HepG2 (cell line): ENCODE results near the gene SLC22A14.

Source experiments
- CHD2 ChIP-seq: IDR thresholded peaks from 2 replicates; pipeline ENCODE4 v1.6.1; 2011; ENCODE audit warnings: low read depth, low read length, improper control_type of control experiment
- RFX5 ChIP-seq: IDR thresholded peaks from 2 replicates; pipeline ENCODE4 v1.6.1; 2011; ENCODE audit warnings: low read depth, low read length, improper control_type of control experiment
- SUZ12 ChIP-seq: fragments of 150-350 bp; IDR thresholded peaks from 2 replicates; pipeline ENCODE4 v1.6.1; 2014; ENCODE audit warnings: low read depth, low read length
- TBX2 ChIP-seq: sonication (generic); formaldehyde crosslinking; IDR thresholded peaks from 2 replicates; pipeline ENCODE4 v1.5.0; 2020; ENCODE audit warnings: missing genetic modification reagents, mild to moderate bottlenecking, borderline replicate concordance
- YY1 ChIP-seq: IDR thresholded peaks from 2 replicates; pipeline ENCODE4 v1.6.1; 2011; ENCODE audit warnings: low read length, low read depth, moderate library complexity, mild to moderate bottlenecking; ENCODE audit not compliant: insufficient read depth, insufficient replicate concordance
- ZNF878 ChIP-seq: sonication (generic); formaldehyde crosslinking; IDR thresholded peaks from 2 replicates; pipeline ENCODE4 v1.8.1; 2023; ENCODE audit warnings: mild to moderate bottlenecking, missing genetic modification reagents, moderate library complexity
- TF ChIP-seq, protein P1 (sequence below): sonication (generic); formaldehyde crosslinking; IDR thresholded peaks from 2 replicates; pipeline ENCODE4 v1.9.0; 2021; ENCODE audit warnings: missing genetic modification reagents, borderline replicate concordance

DNA sequence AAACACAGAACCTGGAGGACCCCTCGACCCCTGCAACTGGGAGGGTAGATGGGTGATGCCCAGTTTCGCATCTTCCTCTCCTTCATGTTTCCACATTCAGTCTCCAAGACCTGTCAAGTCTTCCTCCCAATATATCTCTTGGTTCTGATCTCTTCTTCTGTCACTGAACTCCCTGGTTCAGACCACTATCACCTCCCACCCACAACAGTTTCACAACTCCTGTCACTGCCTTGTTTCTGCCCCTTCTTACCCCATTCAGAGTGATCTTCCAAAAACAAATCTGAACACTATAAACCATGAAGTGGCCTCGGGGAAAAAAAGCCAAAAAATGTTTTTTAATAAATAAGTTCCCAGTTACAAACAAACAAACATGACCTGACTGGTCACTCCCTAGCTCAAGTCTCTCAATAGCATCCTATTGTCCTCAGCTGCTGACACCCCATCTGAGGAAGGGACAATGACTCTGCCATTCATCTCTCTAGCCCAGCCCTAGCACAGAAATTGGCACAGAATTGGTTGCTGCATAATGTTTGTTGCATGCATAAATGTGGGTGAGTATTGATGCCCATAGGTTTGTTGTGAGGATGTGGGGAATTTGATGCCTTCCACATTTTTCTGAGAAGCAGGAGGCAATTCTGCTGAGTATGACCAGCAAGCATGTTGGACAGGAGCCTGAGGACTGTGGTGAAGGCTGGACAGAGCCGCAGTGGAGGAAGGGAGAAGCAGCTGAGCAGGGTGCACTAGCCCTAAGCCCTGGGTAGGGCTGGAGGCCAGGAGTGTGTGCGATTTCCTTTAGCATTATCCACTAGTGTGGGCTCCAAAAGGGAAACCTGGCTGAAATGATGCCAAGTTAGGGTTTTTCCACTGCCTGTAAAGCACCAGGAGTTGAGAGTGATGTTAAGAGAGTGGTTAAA is 52.3 kb downstream of the SLC22A14 start:
- TF ChIP-seq RFX5 (no peak), YY1 (no peak), SUZ12 (no peak), TBX2 (CRISPR knock-in tag) (no peak), CHD2 (no peak), ZNF878 (CRISPR knock-in tag) (no peak)
- TF ChIP-seq, protein P1, sequence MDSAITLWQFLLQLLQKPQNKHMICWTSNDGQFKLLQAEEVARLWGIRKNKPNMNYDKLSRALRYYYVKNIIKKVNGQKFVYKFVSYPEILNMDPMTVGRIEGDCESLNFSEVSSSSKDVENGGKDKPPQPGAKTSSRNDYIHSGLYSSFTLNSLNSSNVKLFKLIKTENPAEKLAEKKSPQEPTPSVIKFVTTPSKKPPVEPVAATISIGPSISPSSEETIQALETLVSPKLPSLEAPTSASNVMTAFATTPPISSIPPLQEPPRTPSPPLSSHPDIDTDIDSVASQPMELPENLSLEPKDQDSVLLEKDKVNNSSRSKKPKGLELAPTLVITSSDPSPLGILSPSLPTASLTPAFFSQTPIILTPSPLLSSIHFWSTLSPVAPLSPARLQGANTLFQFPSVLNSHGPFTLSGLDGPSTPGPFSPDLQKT = no peak
